HCT116 (cell line): Measurements from ENCODE around the gene MIGA1. TPM values are rescaled to one million over a fixed set of nuclear protein-coding genes. Genes with fewer than 3 reads are reported as not detected.

ENCODE experiments used
- ATAC-seq: fragments of 200-7000 bp; cut with Tn5 transposase; 2 replicates; pipeline ENCODE4 v1.9.1; 2020; ENCODE audit warnings: mild to moderate bottlenecking, moderate library complexity
- BruUV-seq: library from RNA; stranded (reverse); fragments of 400-500 nt; replicated peaks from 2 replicates; lab custom pipeline; 2021; lab: Mats Ljungman, UMichigan
- CTCF ChIA-PET: fragments of 300-600 bp; sonication (Branson Sonifier 250); formaldehyde crosslinking; loops from one replicate; lab custom pipeline; 2021; ENCODE audit warnings: antibody characterized with exemption; lab: Charles Lee
- POLR2A ChIA-PET: fragments of 300-600, 350-600 bp; sonication (Branson Sonifier 250); formaldehyde crosslinking; loops from one replicate; lab custom pipeline; 2021; ENCODE audit warnings: antibody characterized with exemption; lab: Charles Lee
- RAD21 ChIA-PET, 2 experiments: fragments of 300-600 bp; sonication (Branson Sonifier 250); formaldehyde crosslinking; loops; one replicate each; lab custom pipeline; 2023; ENCODE audit warnings: low total read pairs in 2 of 2; ENCODE audit not compliant: uncharacterized antibody in 2 of 2, unreplicated experiment in 2 of 2, low non-redundant PET in 1 of 2; lab: Charles Lee
- DNase-seq: peaks from one replicate; pipeline ENCODE4 v3.0.0-alpha.2; 2010; ENCODE audit warnings: low read depth, low spot score
- H2AFZ ChIP-seq: fragments of 200-600 bp; shearing (Covaris generic), sonication (generic); 2 replicates; pipeline ENCODE4 v1.6.1; 2017; ENCODE audit warnings: low read depth, mixed run types, mixed read lengths, antibody characterized with exemption, low read length; ENCODE audit not compliant: poor library complexity, severe bottlenecking
- H3K27ac ChIP-seq: 2 replicates; pipeline ENCODE4 v1.5.1; 2012; ENCODE audit warnings: low read depth, low read length
- H3K27me3 ChIP-seq: fragments of 200-600 bp; sonication (generic); 2 replicates; pipeline ENCODE4 v1.6.1; 2016; ENCODE audit warnings: mixed run types, low read length, mixed read lengths; ENCODE audit not compliant: insufficient read depth
- H3K36me3 ChIP-seq, 2 experiments: fragments of 200-500 bp in 1 of 2; fragments of 200-600 bp in 1 of 2; sonication (Bioruptor generic) in 1 of 2; sonication (generic) in 1 of 2; 2 replicates each; pipeline versions ENCODE4 v1.5.1 to v1.6.1; 2014 to 2016; ENCODE audit warnings: low read length in 2 of 2, inconsistent platforms in 1 of 2, mixed read lengths in 1 of 2, mixed run types in 1 of 2; ENCODE audit not compliant: insufficient read depth in 2 of 2, control insufficient read depth in 1 of 2
- H3K4me1 ChIP-seq, 2 experiments: fragments of 200-600 bp in 1 of 2; sonication (generic) in 1 of 2; 2 replicates each; pipeline versions ENCODE4 v1.5.1 to v1.6.1; 2012 to 2017; ENCODE audit warnings: low read length in 2 of 2, inconsistent platforms in 1 of 2, mild to moderate bottlenecking in 1 of 2, mixed read lengths in 1 of 2, mixed run types in 1 of 2, moderate library complexity in 1 of 2; ENCODE audit not compliant: insufficient read depth in 2 of 2, control insufficient read depth in 1 of 2
- H3K4me2 ChIP-seq: fragments of 200-600 bp; sonication (generic); 2 replicates; pipeline ENCODE4 v1.6.1; 2017; ENCODE audit warnings: mixed run types, low read length, mixed read lengths
- H3K4me3 ChIP-seq, 2 experiments: fragments of 200-600 bp in 1 of 2; sonication (generic) in 1 of 2; replicated peaks in 1 of 2; 2 replicates each; pipeline ENCODE4 v1.5.1; 2011 to 2016; ENCODE audit warnings: low read length in 2 of 2, control low read depth in 1 of 2, low read depth in 1 of 2, mild to moderate bottlenecking in 1 of 2, mixed read lengths in 1 of 2, mixed run types in 1 of 2
- H3K79me2 ChIP-seq: fragments of 200-600 bp; sonication (generic); 2 replicates; pipeline ENCODE4 v1.6.1; 2017; ENCODE audit warnings: mild to moderate bottlenecking, mixed run types, low read length, moderate library complexity, mixed read lengths; ENCODE audit not compliant: insufficient read depth
- H3K9ac ChIP-seq: fragments of 200-600 bp; sonication (generic); 2 replicates; pipeline ENCODE4 v1.6.1; 2016; ENCODE audit warnings: low read length, mixed read lengths
- H3K9me2 ChIP-seq: fragments of 200-600 bp; sonication (generic), shearing (Covaris generic); 2 replicates; pipeline ENCODE4 v1.6.1; 2017; ENCODE audit warnings: mixed run types, mild to moderate bottlenecking, moderate library complexity; ENCODE audit not compliant: insufficient read depth
- H3K9me3 ChIP-seq, 2 experiments: fragments of 200-500 bp in 1 of 2; fragments of 200-600 bp in 1 of 2; sonication (Bioruptor generic) in 1 of 2; sonication (generic) in 1 of 2; 2 replicates each; pipeline ENCODE4 v1.6.1; 2014 to 2017; ENCODE audit warnings: low read length in 2 of 2, mixed read lengths in 2 of 2, inconsistent platforms in 1 of 2, low read depth in 1 of 2, mild to moderate bottlenecking in 1 of 2, mixed run types in 1 of 2, moderate library complexity in 1 of 2; ENCODE audit not compliant: control insufficient read depth in 1 of 2, insufficient read depth in 1 of 2
- H4K20me1 ChIP-seq: fragments of 200-600 bp; sonication (generic), shearing (Covaris generic); 2 replicates; pipeline ENCODE4 v1.6.1; 2017; ENCODE audit warnings: mixed run types, mild to moderate bottlenecking, moderate library complexity; ENCODE audit not compliant: insufficient read depth
- ATF3 ChIP-seq: IDR thresholded peaks from 2 replicates; pipeline ENCODE4 v1.6.1; 2012
- CBX3 ChIP-seq: IDR thresholded peaks from 2 replicates; pipeline ENCODE4 v1.6.1; 2012; ENCODE audit warnings: low read depth
- CEBPB ChIP-seq: IDR thresholded peaks from 2 replicates; pipeline ENCODE4 v1.6.1; 2012; ENCODE audit warnings: low read depth
- EGR1 ChIP-seq: IDR thresholded peaks from 2 replicates; pipeline ENCODE4 v1.6.1; 2012; ENCODE audit warnings: low read depth
- ELF1 ChIP-seq: IDR thresholded peaks from 2 replicates; pipeline ENCODE4 v1.6.1; 2012; ENCODE audit warnings: low read depth, borderline replicate concordance
- EZH2 ChIP-seq: fragments of 200-600 bp; sonication (generic); IDR thresholded peaks from 2 replicates; pipeline ENCODE4 v1.6.1; 2017; ENCODE audit warnings: antibody characterized with exemption, mixed run types
- EZH2phosphoT487 ChIP-seq: fragments of 200-600 bp; IDR thresholded peaks from 2 replicates; pipeline ENCODE4 v1.6.1; 2018; ENCODE audit warnings: antibody characterized with exemption, borderline replicate concordance
- FOSL1 ChIP-seq: IDR thresholded peaks from 2 replicates; pipeline ENCODE4 v1.6.1; 2012; ENCODE audit warnings: low read depth
- JUND ChIP-seq: IDR thresholded peaks from 2 replicates; pipeline ENCODE4 v1.6.1; 2012
- MAX ChIP-seq: IDR thresholded peaks from 2 replicates; pipeline ENCODE4 v1.6.1; 2012
- RAD21 ChIP-seq: IDR thresholded peaks from 2 replicates; pipeline ENCODE4 v1.6.1; 2012; ENCODE audit warnings: low read depth, mild to moderate bottlenecking
- REST ChIP-seq: IDR thresholded peaks from 2 replicates; pipeline ENCODE4 v1.6.1; 2012; ENCODE audit warnings: low read depth
- SIN3A ChIP-seq: IDR thresholded peaks from 2 replicates; pipeline ENCODE4 v1.6.1; 2012; ENCODE audit warnings: low read depth
- SRF ChIP-seq: IDR thresholded peaks from 2 replicates; pipeline ENCODE4 v1.6.1; 2012; ENCODE audit warnings: low read depth
- ZBTB33 ChIP-seq: IDR thresholded peaks from 2 replicates; pipeline ENCODE4 v1.6.1; 2011; ENCODE audit warnings: mild to moderate bottlenecking, low read length, moderate library complexity; ENCODE audit not compliant: insufficient replicate concordance; ENCODE audit errors: extremely low read depth
- ZFX ChIP-seq: fragments of 450-650 bp; IDR thresholded peaks from 2 replicates; pipeline ENCODE4 v1.6.1; 2017
- ZNF274 ChIP-seq: fragments of 200-500 bp; sonication (Bioruptor generic); IDR thresholded peaks from 2 replicates; pipeline ENCODE4 v1.6.1; 2014; ENCODE audit warnings: mild to moderate bottlenecking, low read depth, low read length, inconsistent platforms
- intact Hi-C: fragments of 100-400 bp; cut with micrococcal nuclease; formaldehyde crosslinking; loops from 2 replicates; pipeline ENCODE4 v1.10.0; 2022
- total RNA-seq: library from RNA; stranded (reverse); gene quantifications from one replicate; pipeline ENCODE4 v1.2.1, GENCODE V29; 2021; ENCODE audit not compliant: unreplicated experiment

MIGA1 gene
- total RNA-seq, 1 experiment from 2014 or later: 9.6 TPM

- ChIA-PET CTCF (no interaction called here), RAD21 (no interaction called here), POLR2A (no interaction called here)
- H3K9me2 ChIP-seq: no peaks in the 10 kb centered on the region
- no peak overlapping the region for H2AFZ ChIP-seq
- TF ChIP-seq MAX: no peak
- H3K4me1 ChIP-seq: no peaks in the 10 kb centered on the region
- H4K20me1 ChIP-seq: no peaks in the 10 kb centered on the region
- H3K79me2 ChIP-seq: no peaks in the 10 kb centered on the region
- H3K27ac ChIP-seq: no peak overlapping the region
- H3K9ac ChIP-seq: no peak overlapping the region
- no peaks in the 10 kb centered on the region for H3K27me3 ChIP-seq
- H3K36me3 ChIP-seq: no peaks in the 10 kb centered on the region
- no peak overlapping the region for H3K4me2 ChIP-seq
- no peaks in the 10 kb centered on the region for H3K9me3 ChIP-seq
- H3K4me3 ChIP-seq: no peak overlapping the region
- ATAC-seq (no peak), DNase-seq (no peak)
- BruUV-seq: no TSS peak
- intact Hi-C loops: no loop called here
Observed at GRCh38 chr1:77874804-77875445, 95.5 kb downstream of the MIGA1 start.

- Histone ChIP-seq H3K4me2 (no peak overlapping the region), H3K4me1 (no peaks in the 10 kb centered on the region), H3K9me3 (no peaks in the 10 kb centered on the region), H3K4me3 (no peak overlapping the region), H3K27me3 (no peaks in the 10 kb centered on the region), H3K9ac (no peak overlapping the region), H2AFZ (no peak overlapping the region), H4K20me1 (no peaks in the 10 kb centered on the region), H3K9me2 (no peaks in the 10 kb centered on the region), H3K79me2 (no peaks in the 10 kb centered on the region), H3K36me3 (no peaks in the 10 kb centered on the region), H3K27ac (no peak overlapping the region)
- CTCF ChIA-PET: no interaction called here
- no TSS peak for BruUV-seq
- POLR2A ChIA-PET: no interaction called here
- DNase-seq (no peak), ATAC-seq (no peak)
- RAD21 ChIA-PET: no interaction called here
- intact Hi-C loops: no loop called here
- TF ChIP-seq EZH2phosphoT487: no peak
- TF ChIP-seq FOSL1: no peak
- no peak for TF ChIP-seq ZBTB33
- TF ChIP-seq CBX3: no peak
- no peak for TF ChIP-seq CEBPB
- no peak for TF ChIP-seq SIN3A
- TF ChIP-seq ATF3: no peak
- no peak for TF ChIP-seq EZH2
- TF ChIP-seq ZFX: no peak
- TF ChIP-seq SRF: no peak
- TF ChIP-seq ZNF274: no peak
- no peak for TF ChIP-seq ELF1
- no peak for TF ChIP-seq RAD21
- no peak for TF ChIP-seq JUND
- TF ChIP-seq REST: no peak
- TF ChIP-seq EGR1: no peak
Observed at GRCh38 chr1:77876884-77877283, 97.4 kb downstream of the MIGA1 start.
